HL-60 (cell line): Measurements from ENCODE around the gene CACNA2D3.

Experiments used
- DNase-seq, 2 experiments: peaks; one replicate each; pipeline ENCODE4 v3.0.0-alpha.2; 2010 to 2020; ENCODE audit warnings: low read depth in 1 of 2, low spot score in 1 of 2
- H3K27ac ChIP-seq: fragments of 250-450 bp; sonication (Bioruptor Pico); replicated peaks from 2 replicates; pipeline ENCODE4 v1.5.1; 2020; ENCODE audit warnings: mild to moderate bottlenecking, moderate library complexity
- H3K27me3 ChIP-seq: fragments of 250-450 bp; sonication (Bioruptor Pico); 2 replicates; pipeline ENCODE4 v1.5.1; 2021; ENCODE audit warnings: mild to moderate bottlenecking, moderate library complexity; ENCODE audit not compliant: insufficient read depth, poor library complexity, severe bottlenecking
- H3K4me3 ChIP-seq: replicated peaks from 2 replicates; pipeline ENCODE4 v1.5.1; 2011; ENCODE audit warnings: mild to moderate bottlenecking, control low read depth, low read length; ENCODE audit not compliant: insufficient read depth
- GABPA ChIP-seq: IDR thresholded peaks from 2 replicates; pipeline ENCODE4 v1.6.1; 2012; ENCODE audit warnings: low read depth
- POLR2AphosphoS5 ChIP-seq: IDR thresholded peaks from 2 replicates; pipeline ENCODE4 v1.6.1; 2012; ENCODE audit warnings: low read depth
- SPI1 ChIP-seq: IDR thresholded peaks from 2 replicates; pipeline ENCODE4 v1.6.1; 2012; ENCODE audit warnings: low read depth, mild to moderate bottlenecking, borderline replicate concordance
- TF ChIP-seq, protein P1 (sequence below): IDR thresholded peaks from 2 replicates; pipeline ENCODE4 v1.6.1; 2012; ENCODE audit warnings: low read depth; ENCODE audit not compliant: insufficient replicate concordance
- TF ChIP-seq, protein P2 (sequence below): IDR thresholded peaks from one replicate; pipeline ENCODE4 v1.5.1; 2011; ENCODE audit warnings: low read length, control low read depth, inconsistent platforms; ENCODE audit not compliant: insufficient read depth

Gene CACNA2D3

DNA sequence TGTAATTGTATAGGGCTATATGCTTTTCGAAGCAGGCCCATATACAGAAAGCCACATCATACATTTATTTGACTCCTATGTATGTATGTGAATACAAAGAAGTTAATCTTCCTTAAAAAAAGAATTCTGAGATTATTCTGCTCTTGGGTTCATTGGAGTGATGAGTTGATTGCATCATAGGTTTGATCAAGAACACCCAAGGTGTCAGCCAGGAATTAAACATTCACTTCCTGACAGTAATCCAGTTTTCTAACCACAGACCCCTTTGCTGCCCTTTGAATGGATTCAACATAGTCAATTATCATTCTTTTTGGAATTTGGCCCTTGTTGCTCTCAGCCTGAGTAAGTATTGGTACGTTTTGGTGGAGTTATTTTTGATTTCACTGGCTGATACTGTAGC, 225.6 kb downstream of the CACNA2D3 start:
- TF ChIP-seq SPI1, result no peak
- TF ChIP-seq, protein P1, sequence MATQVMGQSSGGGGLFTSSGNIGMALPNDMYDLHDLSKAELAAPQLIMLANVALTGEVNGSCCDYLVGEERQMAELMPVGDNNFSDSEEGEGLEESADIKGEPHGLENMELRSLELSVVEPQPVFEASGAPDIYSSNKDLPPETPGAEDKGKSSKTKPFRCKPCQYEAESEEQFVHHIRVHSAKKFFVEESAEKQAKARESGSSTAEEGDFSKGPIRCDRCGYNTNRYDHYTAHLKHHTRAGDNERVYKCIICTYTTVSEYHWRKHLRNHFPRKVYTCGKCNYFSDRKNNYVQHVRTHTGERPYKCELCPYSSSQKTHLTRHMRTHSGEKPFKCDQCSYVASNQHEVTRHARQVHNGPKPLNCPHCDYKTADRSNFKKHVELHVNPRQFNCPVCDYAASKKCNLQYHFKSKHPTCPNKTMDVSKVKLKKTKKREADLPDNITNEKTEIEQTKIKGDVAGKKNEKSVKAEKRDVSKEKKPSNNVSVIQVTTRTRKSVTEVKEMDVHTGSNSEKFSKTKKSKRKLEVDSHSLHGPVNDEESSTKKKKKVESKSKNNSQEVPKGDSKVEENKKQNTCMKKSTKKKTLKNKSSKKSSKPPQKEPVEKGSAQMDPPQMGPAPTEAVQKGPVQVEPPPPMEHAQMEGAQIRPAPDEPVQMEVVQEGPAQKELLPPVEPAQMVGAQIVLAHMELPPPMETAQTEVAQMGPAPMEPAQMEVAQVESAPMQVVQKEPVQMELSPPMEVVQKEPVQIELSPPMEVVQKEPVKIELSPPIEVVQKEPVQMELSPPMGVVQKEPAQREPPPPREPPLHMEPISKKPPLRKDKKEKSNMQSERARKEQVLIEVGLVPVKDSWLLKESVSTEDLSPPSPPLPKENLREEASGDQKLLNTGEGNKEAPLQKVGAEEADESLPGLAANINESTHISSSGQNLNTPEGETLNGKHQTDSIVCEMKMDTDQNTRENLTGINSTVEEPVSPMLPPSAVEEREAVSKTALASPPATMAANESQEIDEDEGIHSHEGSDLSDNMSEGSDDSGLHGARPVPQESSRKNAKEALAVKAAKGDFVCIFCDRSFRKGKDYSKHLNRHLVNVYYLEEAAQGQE, result no peak
- no peak for TF ChIP-seq GABPA
- TF ChIP-seq, protein P2, sequence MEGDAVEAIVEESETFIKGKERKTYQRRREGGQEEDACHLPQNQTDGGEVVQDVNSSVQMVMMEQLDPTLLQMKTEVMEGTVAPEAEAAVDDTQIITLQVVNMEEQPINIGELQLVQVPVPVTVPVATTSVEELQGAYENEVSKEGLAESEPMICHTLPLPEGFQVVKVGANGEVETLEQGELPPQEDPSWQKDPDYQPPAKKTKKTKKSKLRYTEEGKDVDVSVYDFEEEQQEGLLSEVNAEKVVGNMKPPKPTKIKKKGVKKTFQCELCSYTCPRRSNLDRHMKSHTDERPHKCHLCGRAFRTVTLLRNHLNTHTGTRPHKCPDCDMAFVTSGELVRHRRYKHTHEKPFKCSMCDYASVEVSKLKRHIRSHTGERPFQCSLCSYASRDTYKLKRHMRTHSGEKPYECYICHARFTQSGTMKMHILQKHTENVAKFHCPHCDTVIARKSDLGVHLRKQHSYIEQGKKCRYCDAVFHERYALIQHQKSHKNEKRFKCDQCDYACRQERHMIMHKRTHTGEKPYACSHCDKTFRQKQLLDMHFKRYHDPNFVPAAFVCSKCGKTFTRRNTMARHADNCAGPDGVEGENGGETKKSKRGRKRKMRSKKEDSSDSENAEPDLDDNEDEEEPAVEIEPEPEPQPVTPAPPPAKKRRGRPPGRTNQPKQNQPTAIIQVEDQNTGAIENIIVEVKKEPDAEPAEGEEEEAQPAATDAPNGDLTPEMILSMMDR, result no peak
- TF ChIP-seq POLR2AphosphoS5, result no peak
- no peak for DNase-seq
- no peak overlapping the region for H3K4me3 ChIP-seq
- H3K27me3 ChIP-seq, result no peaks in the 10 kb centered on the region
- H3K27ac ChIP-seq, result no peak overlapping the region

DNA sequence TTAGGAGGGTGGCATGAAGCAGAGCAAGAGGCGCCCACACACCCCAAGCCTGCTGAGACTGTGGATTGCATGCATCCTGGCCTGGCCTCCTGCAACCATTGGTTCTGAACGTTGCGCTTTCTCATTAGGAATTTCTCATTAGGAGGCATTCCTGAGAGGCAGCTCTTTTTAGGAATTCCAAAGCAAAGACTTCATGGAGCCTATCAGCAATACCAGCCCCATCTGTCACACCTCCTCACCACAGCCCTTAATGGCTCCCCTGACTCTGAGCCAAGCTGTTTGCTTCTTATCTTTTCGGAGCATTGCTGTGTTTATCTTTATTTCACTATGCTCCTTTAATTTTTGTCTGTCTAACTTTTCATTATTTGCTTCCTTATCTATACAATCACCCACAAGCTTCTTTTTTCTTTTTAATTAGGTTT, 226.9 kb downstream of the CACNA2D3 start:
- no peaks in the 10 kb centered on the region for H3K27me3 ChIP-seq
- TF ChIP-seq POLR2AphosphoS5 (no peak), SPI1 (no peak), GABPA (no peak)
- TF ChIP-seq, protein P2, result no peak
- TF ChIP-seq, protein P1, result no peak
- H3K4me3 ChIP-seq, result no peak overlapping the region
- no peak overlapping the region for H3K27ac ChIP-seq
- no peak for DNase-seq

DNA sequence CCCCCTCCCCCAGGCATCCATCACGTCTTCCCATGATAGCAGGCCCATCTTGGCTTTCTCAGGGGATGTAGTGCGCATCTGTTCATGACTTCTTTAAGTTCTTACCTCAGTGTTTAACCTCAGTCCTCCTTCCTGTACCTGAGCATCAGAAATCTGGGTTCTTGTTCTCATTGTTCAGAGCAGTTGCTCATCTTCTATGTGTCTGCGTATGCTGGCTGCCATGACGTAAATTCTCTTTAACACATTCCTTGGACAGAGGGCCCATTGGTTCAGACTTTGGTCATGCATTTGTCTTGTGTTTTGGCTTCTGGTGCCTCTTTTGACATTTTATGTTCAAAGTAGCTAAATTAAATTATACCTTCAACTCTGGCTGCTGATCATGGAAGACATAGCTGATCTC, 227.3 kb downstream of the CACNA2D3 start:
- TF ChIP-seq, protein P2, result no peak
- no peak for TF ChIP-seq GABPA
- no peak overlapping the region for H3K27ac ChIP-seq
- H3K27me3 ChIP-seq, result no peaks in the 10 kb centered on the region
- no peak for DNase-seq
- no peak overlapping the region for H3K4me3 ChIP-seq

DNA sequence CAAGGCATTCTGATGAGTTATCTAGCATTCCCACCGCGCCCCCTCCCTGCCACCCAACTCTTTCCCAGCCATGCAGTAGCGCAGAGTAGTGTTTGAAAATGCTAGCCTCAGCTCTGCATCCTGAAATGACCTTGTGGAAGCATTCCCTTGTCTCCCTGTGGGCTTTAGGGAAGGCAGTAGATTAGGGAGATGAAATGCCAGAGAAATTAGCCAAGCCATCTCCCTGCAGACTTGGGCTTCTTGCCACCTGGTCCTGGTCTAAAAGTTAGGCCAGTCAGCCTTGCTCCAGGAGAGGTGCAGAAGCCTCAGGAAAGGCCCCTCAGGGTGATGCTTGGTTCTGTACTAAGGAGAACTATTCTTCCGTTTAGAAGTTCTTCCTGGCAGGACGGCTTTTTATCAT, 231.2 kb downstream of the CACNA2D3 start:
- no peak for DNase-seq
- Histone ChIP-seq H3K27me3 (no peaks in the 10 kb centered on the region), H3K27ac (no peak overlapping the region), H3K4me3 (no peak overlapping the region)
- TF ChIP-seq, protein P2, result no peak
- TF ChIP-seq POLR2AphosphoS5 (no peak), SPI1 (no peak), GABPA (no peak)
